ENCODE results near the gene TASP1. TPM values are rescaled to one million over a fixed set of nuclear protein-coding genes. Genes with fewer than 3 reads are reported as not detected.

TASP1 gene
- total RNA-seq, 1 experiment from 2014 or later: 9.5 TPM

DNA sequence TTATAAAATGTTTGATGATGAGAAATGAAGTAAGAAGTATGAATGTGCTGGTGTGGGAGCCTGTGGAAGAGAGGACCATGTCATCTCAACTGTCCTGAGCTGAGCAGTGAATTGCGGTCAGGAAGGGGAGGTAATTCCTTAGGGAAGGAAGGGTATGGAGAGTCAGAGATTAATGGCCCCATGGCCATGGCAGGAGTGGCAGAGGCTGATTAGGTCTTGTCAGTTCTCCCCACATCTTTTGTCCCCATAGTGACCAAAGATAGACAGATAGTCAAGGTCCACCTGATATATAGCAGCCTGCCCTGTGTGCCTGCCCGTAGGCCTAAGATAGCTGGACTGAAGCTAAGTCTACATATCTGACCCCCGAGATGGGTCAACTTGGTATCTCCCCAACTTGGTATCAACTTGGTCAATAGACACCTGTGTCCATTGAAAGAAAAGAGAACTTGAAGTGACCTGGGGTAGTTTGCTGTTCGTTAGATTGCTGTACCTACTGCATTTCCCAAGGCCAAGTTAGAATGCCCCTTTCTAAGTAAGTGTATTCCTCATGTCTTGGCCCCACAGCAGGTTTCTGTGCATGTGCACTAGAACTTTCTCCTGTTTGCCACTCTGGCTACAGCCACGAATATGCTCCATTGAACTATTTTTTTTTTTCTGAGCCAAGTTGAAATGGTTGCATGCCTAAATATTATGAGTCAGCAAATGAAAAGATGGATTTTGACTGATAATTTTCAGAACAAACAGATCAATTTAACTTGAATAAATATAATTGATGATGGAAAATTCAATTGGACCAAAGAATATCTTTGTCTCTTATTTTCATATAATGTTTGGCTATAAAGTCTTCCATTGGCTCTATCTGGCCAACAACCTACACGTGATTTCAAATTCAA is 274.2 kb downstream of the TASP1 start:
- H3K14ac ChIP-seq (ENCODE audit: insufficient read depth, low read length): no peak overlapping the region
- no peaks in the 10 kb centered on the region for H4K20me1 ChIP-seq (ENCODE audit: control insufficient read depth, insufficient read depth, insufficient read length)
- no peak overlapping the region for H3K4me2 ChIP-seq (ENCODE audit: insufficient read depth, insufficient read length, low read length)
- H3K18ac ChIP-seq (ENCODE audit: insufficient read length, low read depth, low read length): no peak overlapping the region
- DNase-seq: no peak
- Mint-ChIP-seq H3K27ac (no peak overlapping the region; a peak in 1 of 7 replicates), H3K9me3 (no peaks in the 10 kb centered on the region; a peak in 1 of 5 replicates), H3K27me3 (ENCODE audit: low read depth) (no peaks in the 10 kb centered on the region), H3K36me3 (ENCODE audit: insufficient read depth in 1 of 3, low read depth in 3 of 3) (peaks cover 0 to 13% (median 0%) of the 10 kb centered on the region in 3 experiments; a peak in 5 of 7 replicates), H3K4me3 (no peak overlapping the region), H3K4me1 (peaks cover 16 to 28% of the 10 kb centered on the region in 2 experiments)
- H4K5ac ChIP-seq (ENCODE audit: insufficient read length, low read depth, low read length): no peak overlapping the region
- no peak overlapping the region for H3K27ac ChIP-seq (ENCODE audit: insufficient read length, low read depth, low read length)
- no peak overlapping the region for H4K91ac ChIP-seq (ENCODE audit: insufficient read length, low read depth, low read length)
- no peak overlapping the region for H4K8ac ChIP-seq (replicated peaks; ENCODE audit: insufficient read length, low read depth, low read length)
- no peaks in the 10 kb centered on the region for H3K79me1 ChIP-seq (ENCODE audit: insufficient read depth, low read depth, low read length, poor library complexity, severe bottlenecking)
- no peak overlapping the region for H2BK5ac ChIP-seq (ENCODE audit: insufficient read length, low read length)
- no peak overlapping the region for H3T11ph ChIP-seq (ENCODE audit: low read length)
- H2AFZ ChIP-seq (ENCODE audit: low read length): no peak overlapping the region
- no peaks in the 10 kb centered on the region for H3K9me3 ChIP-seq (ENCODE audit: control insufficient read depth, low read depth, low read length)
- no peak overlapping the region for H2BK15ac ChIP-seq (ENCODE audit: low read depth, low read length)
- peak overlapping the region; percentile 7 for H2AK5ac ChIP-seq (ENCODE audit: insufficient read length, low read length)
- no peak overlapping the region for H3K23ac ChIP-seq (ENCODE audit: insufficient read length, low read depth, low read length)
- no peaks in the 10 kb centered on the region for H3K23me2 ChIP-seq (ENCODE audit: insufficient read length, low read depth, low read length, poor library complexity, severe bottlenecking)
- H3K27me3 ChIP-seq (ENCODE audit: insufficient read depth, low read length): no peaks in the 10 kb centered on the region
- H3K4ac ChIP-seq (ENCODE audit: low read depth, low read length): no peak overlapping the region
- H3K4me1 ChIP-seq (ENCODE audit: insufficient read depth, low read length): peaks cover 5% of the 10 kb centered on the region; the same call in 1 of the 2 replicates
- no peak overlapping the region for H2BK20ac ChIP-seq (ENCODE audit: low read depth, low read length, poor library complexity, severe bottlenecking)
- TF ChIP-seq, protein P1, sequence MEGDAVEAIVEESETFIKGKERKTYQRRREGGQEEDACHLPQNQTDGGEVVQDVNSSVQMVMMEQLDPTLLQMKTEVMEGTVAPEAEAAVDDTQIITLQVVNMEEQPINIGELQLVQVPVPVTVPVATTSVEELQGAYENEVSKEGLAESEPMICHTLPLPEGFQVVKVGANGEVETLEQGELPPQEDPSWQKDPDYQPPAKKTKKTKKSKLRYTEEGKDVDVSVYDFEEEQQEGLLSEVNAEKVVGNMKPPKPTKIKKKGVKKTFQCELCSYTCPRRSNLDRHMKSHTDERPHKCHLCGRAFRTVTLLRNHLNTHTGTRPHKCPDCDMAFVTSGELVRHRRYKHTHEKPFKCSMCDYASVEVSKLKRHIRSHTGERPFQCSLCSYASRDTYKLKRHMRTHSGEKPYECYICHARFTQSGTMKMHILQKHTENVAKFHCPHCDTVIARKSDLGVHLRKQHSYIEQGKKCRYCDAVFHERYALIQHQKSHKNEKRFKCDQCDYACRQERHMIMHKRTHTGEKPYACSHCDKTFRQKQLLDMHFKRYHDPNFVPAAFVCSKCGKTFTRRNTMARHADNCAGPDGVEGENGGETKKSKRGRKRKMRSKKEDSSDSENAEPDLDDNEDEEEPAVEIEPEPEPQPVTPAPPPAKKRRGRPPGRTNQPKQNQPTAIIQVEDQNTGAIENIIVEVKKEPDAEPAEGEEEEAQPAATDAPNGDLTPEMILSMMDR (conservative IDR thresholded peaks at IDR 0.05): no peak
- H3K79me2 ChIP-seq (ENCODE audit: insufficient read depth, low read length): no peaks in the 10 kb centered on the region
- H3K56ac ChIP-seq (ENCODE audit: insufficient read length, low read depth, low read length): no peak overlapping the region
- H2BK12ac ChIP-seq (ENCODE audit: insufficient read length, low read depth, low read length): no peak overlapping the region
- H2BK120ac ChIP-seq (ENCODE audit: low read depth, low read length, poor library complexity, severe bottlenecking): no peak overlapping the region
- H3K9ac ChIP-seq (ENCODE audit: extremely low read depth, insufficient read length, low read length): no peak overlapping the region
- WGBS (ENCODE audit: extremely low coverage, insufficient read length, low lambda C conversion rate): no CpG with 5 or more reads among the region's 6 CpGs

All from H9 (cell line).